Activated CD4-positive, alpha-beta memory T cell treated with anti-CD3 and anti-CD28 coated beads for 36 hours (primary cell): ENCODE data around the gene DOC2B. TPM values are rescaled to one million over a fixed set of nuclear protein-coding genes. Genes with fewer than 3 reads are reported as not detected.

Experiments
- CTCF ChIA-PET: fragments of 350-600 bp; sonication (Branson Sonifier 250); formaldehyde crosslinking; loops from one replicate; lab custom pipeline; 2021; ENCODE audit warnings: antibody characterized with exemption, inconsistent platforms; lab: Charles Lee
- POLR2A ChIA-PET: fragments of 350-600 bp; sonication (Branson Sonifier 250); formaldehyde crosslinking; loops from one replicate; lab custom pipeline; 2021; ENCODE audit warnings: antibody characterized with exemption; lab: Charles Lee
- DNase-seq: peaks from one replicate; pipeline ENCODE4 v3.0.0-alpha.2; 2020
- H3K27ac Mint-ChIP-seq: one replicate; pipeline ENCODE4 v1.8.0; 2021; ENCODE audit warnings: mixed read lengths
- H3K27me3 Mint-ChIP-seq: one replicate; pipeline ENCODE4 v1.8.0; 2021; ENCODE audit warnings: mixed read lengths
- H3K36me3 Mint-ChIP-seq: one replicate; pipeline ENCODE4 v1.8.0; 2021; ENCODE audit warnings: mixed read lengths
- H3K4me1 Mint-ChIP-seq: one replicate; pipeline ENCODE4 v1.8.0; 2021; ENCODE audit warnings: low read depth, mixed read lengths
- H3K4me3 Mint-ChIP-seq: one replicate; pipeline ENCODE4 v1.8.0; 2021; ENCODE audit warnings: mild to moderate bottlenecking, mixed read lengths
- H3K9me3 Mint-ChIP-seq: one replicate; pipeline ENCODE4 v1.8.0; 2021; ENCODE audit warnings: mixed read lengths
- intact Hi-C: fragments of 100-400 bp; cut with micrococcal nuclease; formaldehyde crosslinking; loops from one replicate; pipeline ENCODE4 v1.15.1; 2023
- total RNA-seq, 2 experiments: library from RNA; stranded (reverse); gene quantifications; one replicate each; pipeline ENCODE4 v1.2.3, GENCODE V29; 2021

Gene DOC2B
- total RNA-seq, 2 experiments from 2014 or later, result 0.02 to 0.12 TPM

DNA sequence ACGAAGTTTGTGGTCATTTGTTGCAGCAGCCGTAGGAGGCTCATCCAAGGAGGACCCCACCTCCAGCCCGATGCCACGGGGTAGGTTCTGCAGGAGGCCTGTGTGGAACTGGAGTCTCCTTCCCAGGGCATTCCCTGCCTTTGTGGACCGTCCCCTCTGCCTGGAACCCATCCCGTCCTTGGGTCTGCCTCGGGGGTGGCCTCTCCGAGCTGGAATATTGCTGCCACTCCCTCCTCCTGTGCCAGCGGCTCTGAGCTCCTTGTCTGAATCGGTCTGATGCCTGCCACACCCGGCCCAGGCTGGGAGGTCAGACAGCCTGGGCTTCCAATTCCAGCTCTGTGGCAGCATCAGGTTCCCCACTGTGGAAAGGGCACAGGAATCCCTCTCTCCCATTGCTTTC is 18.8 kb downstream of the DOC2B start:
- DNase-seq, result no peak
- ChIA-PET CTCF (interaction anchor here (0.6 kb wide), 1 partner anchor 10 kb away, joined by 4 read pairs; no protein-coding TSS in a partner anchor), POLR2A (no interaction called here)
- no peaks in the 10 kb centered on the region for H3K36me3 Mint-ChIP-seq
- H3K9me3 Mint-ChIP-seq, result no peaks in the 10 kb centered on the region
- no peaks in the 10 kb centered on the region for H3K4me1 Mint-ChIP-seq
- no peak overlapping the region for H3K4me3 Mint-ChIP-seq
- H3K27me3 Mint-ChIP-seq, result no peaks in the 10 kb centered on the region
- intact Hi-C loops, result no loop called here
- H3K27ac Mint-ChIP-seq, result no peak overlapping the region

DNA sequence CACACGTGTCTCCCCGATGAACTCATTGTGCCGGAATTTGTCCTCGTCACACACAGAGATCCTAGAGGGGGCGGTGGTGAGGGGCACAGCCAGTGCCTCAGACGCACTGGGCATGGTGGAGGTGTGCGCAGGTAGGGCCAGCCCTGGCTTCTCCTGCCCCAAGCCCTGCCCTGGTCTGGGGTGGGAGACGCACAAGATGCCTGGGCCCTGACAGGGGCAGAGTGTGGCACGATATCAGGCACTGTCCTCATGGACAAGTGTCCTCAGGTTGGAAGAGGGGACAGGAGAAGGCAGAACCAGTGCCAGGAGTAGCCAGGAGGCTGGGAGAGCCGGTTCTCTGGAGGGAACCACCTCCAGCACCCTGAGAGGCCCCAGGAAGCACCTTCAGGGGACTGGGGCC is 20.0 kb downstream of the DOC2B start:
- Mint-ChIP-seq H3K27me3 (no peaks in the 10 kb centered on the region), H3K36me3 (no peaks in the 10 kb centered on the region), H3K4me3 (no peak overlapping the region), H3K27ac (no peak overlapping the region), H3K4me1 (no peaks in the 10 kb centered on the region), H3K9me3 (no peaks in the 10 kb centered on the region)
- intact Hi-C loops, result no loop called here
- ChIA-PET POLR2A (no interaction called here), CTCF (no interaction called here)
- no peak for DNase-seq

DNA sequence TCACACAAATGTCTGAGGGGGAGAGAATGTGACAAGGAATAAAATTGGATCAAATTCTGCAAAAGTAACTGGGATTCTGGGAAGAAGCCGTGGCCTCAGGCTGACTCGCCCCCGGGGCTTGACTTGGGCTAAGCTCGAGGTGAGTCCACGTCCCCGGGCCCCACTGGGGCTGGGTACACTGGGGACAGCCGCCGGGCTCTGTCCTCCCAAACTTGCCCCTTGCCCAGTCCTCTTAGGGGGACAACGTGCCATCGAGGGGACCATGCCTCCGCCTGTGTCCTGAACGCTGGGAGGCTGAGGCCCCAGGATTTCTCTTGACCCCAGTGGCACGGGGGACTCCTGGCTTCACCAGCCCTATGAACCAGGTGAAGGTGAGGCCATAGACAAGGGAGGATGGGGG is 21.1 kb downstream of the DOC2B start:
- Mint-ChIP-seq H3K4me1 (no peaks in the 10 kb centered on the region), H3K9me3 (no peaks in the 10 kb centered on the region), H3K36me3 (no peaks in the 10 kb centered on the region), H3K27me3 (no peaks in the 10 kb centered on the region), H3K27ac (no peak overlapping the region), H3K4me3 (no peak overlapping the region)
- intact Hi-C loops, result no loop called here
- CTCF ChIA-PET, result no interaction called here
- POLR2A ChIA-PET, result no interaction called here
- no peak for DNase-seq

DNA sequence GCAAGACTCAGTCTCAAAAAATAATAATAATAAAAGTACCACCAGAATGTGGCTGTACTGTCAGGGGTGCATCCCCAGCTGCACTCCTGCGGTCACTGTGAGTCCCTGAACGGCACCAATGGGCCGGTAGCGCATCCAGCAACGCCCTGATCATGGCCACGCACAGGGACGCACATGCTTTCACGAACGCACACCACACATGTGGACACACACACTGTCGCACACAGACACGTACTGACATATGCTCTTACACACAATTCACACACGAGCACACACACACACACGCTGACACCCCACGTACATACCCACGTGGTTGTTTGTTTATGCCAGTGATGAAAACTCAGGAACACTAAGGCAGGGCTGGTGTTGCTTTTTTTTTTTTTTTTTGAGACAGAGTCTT is 21.8 kb downstream of the DOC2B start:
- Mint-ChIP-seq H3K27me3 (no peaks in the 10 kb centered on the region), H3K27ac (no peak overlapping the region), H3K4me3 (no peak overlapping the region), H3K9me3 (no peaks in the 10 kb centered on the region), H3K4me1 (no peaks in the 10 kb centered on the region), H3K36me3 (no peaks in the 10 kb centered on the region)
- DNase-seq, result no peak
- ChIA-PET POLR2A (no interaction called here), CTCF (no interaction called here)
- intact Hi-C loops, result no loop called here

- CTCF ChIA-PET, result no interaction called here
Observed at GRCh38 chr17:158379-158778, 23.1 kb downstream of the DOC2B start.

DNA sequence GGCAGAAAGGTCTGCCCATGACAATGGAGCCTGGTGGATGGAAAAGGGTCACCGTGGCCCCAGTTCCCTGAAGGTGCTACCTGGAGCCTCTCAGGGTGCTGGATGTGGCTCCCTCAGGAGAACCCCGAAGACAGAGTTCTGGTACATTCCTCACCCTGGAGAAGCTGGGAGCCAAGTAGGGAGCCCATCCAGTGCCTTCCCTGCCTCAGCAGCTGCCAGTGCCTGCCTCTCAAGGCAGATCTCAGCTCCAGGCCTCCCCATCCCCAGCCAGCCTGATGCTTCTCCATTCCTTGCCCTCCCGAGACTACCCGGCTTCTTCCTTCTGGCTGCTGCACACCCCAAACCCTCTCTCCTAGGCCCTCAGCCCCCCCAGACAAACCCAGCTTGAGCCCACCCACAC is 23.5 kb downstream of the DOC2B start:
- DNase-seq, result no peak
- no peaks in the 10 kb centered on the region for H3K36me3 Mint-ChIP-seq
- H3K27me3 Mint-ChIP-seq, result no peaks in the 10 kb centered on the region
- intact Hi-C loops, result no loop called here
- no peak overlapping the region for H3K27ac Mint-ChIP-seq
- ChIA-PET CTCF (no interaction called here), POLR2A (no interaction called here)
- H3K4me3 Mint-ChIP-seq, result no peak overlapping the region
- H3K9me3 Mint-ChIP-seq, result no peaks in the 10 kb centered on the region
- H3K4me1 Mint-ChIP-seq, result no peaks in the 10 kb centered on the region

More at GRCh38 chr17:158379-158778, 23.1 kb downstream of the DOC2B start:
- Mint-ChIP-seq H3K27ac (no peak overlapping the region), H3K4me3 (no peak overlapping the region), H3K36me3 (no peaks in the 10 kb centered on the region), H3K9me3 (no peaks in the 10 kb centered on the region), H3K4me1 (no peaks in the 10 kb centered on the region), H3K27me3 (no peaks in the 10 kb centered on the region)
- intact Hi-C loops, result no loop called here
- no peak for DNase-seq
- POLR2A ChIA-PET, result no interaction called here

DNA sequence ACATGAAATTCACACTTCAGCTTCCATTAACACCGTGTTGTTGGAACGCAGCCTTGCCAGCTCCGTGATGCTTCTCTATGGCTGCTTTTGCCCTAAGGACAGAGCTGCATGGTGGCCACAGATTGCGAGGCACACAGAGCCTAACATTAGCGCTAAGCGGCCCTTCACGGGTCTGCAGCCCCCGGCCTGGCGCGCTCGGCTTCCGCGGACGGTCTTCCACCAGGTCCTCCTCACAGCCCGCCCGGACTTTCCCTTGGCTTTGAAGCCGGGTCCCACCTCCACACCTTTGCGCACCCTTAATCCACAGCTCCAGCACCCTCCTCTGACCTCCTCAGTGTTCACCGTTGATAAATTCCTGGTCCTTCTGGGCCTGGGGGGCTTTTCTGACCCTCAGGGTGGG is 24.5 kb downstream of the DOC2B start:
- Mint-ChIP-seq H3K4me3 (no peak overlapping the region), H3K27me3 (no peaks in the 10 kb centered on the region), H3K9me3 (no peaks in the 10 kb centered on the region), H3K36me3 (no peaks in the 10 kb centered on the region), H3K27ac (no peak overlapping the region), H3K4me1 (no peaks in the 10 kb centered on the region)
- CTCF ChIA-PET, result no interaction called here
- DNase-seq, result no peak
- intact Hi-C loops, result no loop called here
- POLR2A ChIA-PET, result no interaction called here

- DNase-seq, result no peak
- H3K4me1 Mint-ChIP-seq, result no peaks in the 10 kb centered on the region
- ChIA-PET POLR2A (no interaction called here), CTCF (no interaction called here)
- intact Hi-C loops, result no loop called here
- no peak overlapping the region for H3K4me3 Mint-ChIP-seq
- H3K36me3 Mint-ChIP-seq, result no peaks in the 10 kb centered on the region
- no peak overlapping the region for H3K27ac Mint-ChIP-seq
- no peaks in the 10 kb centered on the region for H3K9me3 Mint-ChIP-seq
- no peaks in the 10 kb centered on the region for H3K27me3 Mint-ChIP-seq
Observed at GRCh38 chr17:156094-156621, 25.3 kb downstream of the DOC2B start.

DNA sequence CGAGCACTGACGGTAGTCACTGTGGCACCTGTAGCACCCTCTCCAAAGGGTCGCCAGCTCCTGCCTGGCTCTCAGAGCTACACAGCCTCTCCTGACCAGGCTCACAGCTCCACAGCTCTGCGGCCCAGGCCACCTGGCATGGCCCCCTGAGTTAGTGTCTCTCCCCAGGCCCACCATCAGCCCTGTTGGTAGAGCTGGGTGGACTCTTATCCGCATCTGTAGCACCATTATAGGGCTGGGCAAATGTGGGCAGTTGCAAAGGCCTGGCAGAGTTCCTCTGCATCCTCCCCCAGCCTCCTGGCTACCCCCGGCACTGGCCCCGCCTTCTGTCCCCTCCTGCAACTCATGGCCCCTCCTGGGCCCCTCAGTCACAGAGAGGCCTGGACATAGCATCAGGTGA is 25.9 kb downstream of the DOC2B start:
- no peak for DNase-seq
- intact Hi-C loops, result no loop called here
- Mint-ChIP-seq H3K27ac (no peak overlapping the region), H3K27me3 (no peaks in the 10 kb centered on the region), H3K36me3 (no peaks in the 10 kb centered on the region), H3K9me3 (no peaks in the 10 kb centered on the region), H3K4me1 (no peaks in the 10 kb centered on the region), H3K4me3 (no peak overlapping the region)
- ChIA-PET CTCF (interaction anchor here (1.2 kb wide), 1 partner anchor 622 kb away, joined by 3 read pairs; no protein-coding TSS in a partner anchor), POLR2A (no interaction called here)

GRCh38 chr17:153851-154250 is 27.6 kb downstream of the DOC2B start:
- POLR2A ChIA-PET, result no interaction called here
- H3K27ac Mint-ChIP-seq, result no peak overlapping the region
- H3K36me3 Mint-ChIP-seq, result no peaks in the 10 kb centered on the region
- CTCF ChIA-PET, result no interaction called here
- no peak for DNase-seq
- H3K4me1 Mint-ChIP-seq, result no peaks in the 10 kb centered on the region
- no peaks in the 10 kb centered on the region for H3K27me3 Mint-ChIP-seq
- intact Hi-C loops, result no loop called here
- H3K4me3 Mint-ChIP-seq, result no peak overlapping the region
- H3K9me3 Mint-ChIP-seq, result no peaks in the 10 kb centered on the region

DNA sequence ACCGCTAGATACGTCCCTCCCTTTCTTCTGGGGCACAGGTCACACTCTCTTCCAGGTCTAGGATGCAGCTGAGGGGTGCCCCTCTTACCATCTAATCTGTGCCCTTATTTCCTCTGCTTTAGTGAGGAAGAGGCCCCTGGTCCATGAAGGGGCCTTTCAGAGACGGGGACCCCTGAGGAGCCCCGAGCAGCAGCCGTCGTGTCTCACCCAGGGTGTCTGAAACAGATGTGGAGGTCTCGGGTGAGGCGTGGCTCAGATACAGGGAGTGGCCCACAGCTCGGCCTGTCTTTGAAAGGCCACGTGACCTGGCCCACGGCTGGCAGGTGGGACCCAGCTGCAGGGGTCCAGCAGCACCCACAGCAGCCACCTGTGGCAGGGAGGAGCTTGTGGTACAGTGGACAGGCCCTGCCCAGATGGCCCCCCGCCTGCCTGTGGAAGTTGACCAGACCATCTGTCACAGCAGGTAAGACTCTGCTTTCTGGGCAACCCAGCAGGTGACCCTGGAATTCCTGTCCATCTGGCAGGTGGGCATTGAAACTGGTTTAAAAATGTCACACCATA is 28.5 kb downstream of the DOC2B start:
- Mint-ChIP-seq H3K27ac (no peak overlapping the region), H3K27me3 (no peaks in the 10 kb centered on the region), H3K4me1 (no peaks in the 10 kb centered on the region), H3K4me3 (no peak overlapping the region), H3K9me3 (no peaks in the 10 kb centered on the region), H3K36me3 (no peaks in the 10 kb centered on the region)
- intact Hi-C loops, result no loop called here
- no peak for DNase-seq
- ChIA-PET POLR2A (no interaction called here), CTCF (interaction anchor here (1.1 kb wide), 1 partner anchor 10 kb away, joined by 4 read pairs; no protein-coding TSS in a partner anchor)

- ChIA-PET CTCF (interaction anchor here (1.1 kb wide), 1 partner anchor 10 kb away, joined by 4 read pairs; no protein-coding TSS in a partner anchor), POLR2A (no interaction called here)
- Mint-ChIP-seq H3K27ac (no peak overlapping the region), H3K4me3 (no peak overlapping the region), H3K9me3 (no peaks in the 10 kb centered on the region), H3K4me1 (no peaks in the 10 kb centered on the region), H3K36me3 (no peaks in the 10 kb centered on the region), H3K27me3 (no peaks in the 10 kb centered on the region)
- intact Hi-C loops, result no loop called here
- DNase-seq, result no peak
Observed at GRCh38 chr17:151886-152859, 29.3 kb downstream of the DOC2B start.
